Skin of body (tissue), 2 donors: Measurements from ENCODE around the gene TMEM97. TPM values are rescaled to one million over a fixed set of nuclear protein-coding genes. Genes with fewer than 3 reads are reported as not detected.
"Not testable (repeated sequence)": the region's sequence is repeated elsewhere in the genome, so short reads cannot be mapped to it uniquely, and the experiment has no call there.

Experiments
- DNase-seq: peaks from one replicate; lab custom pipeline; 2025; lab: John Stamatoyannopoulos, UW
- total RNA-seq: library from RNA; depleted of rRNA; stranded (reverse); fragments of >200 nt; gene quantifications from one replicate; pipeline ENCODE4 v1.2.3, GENCODE V29; 2014

The TMEM97 gene
- total RNA-seq, 1 donor from 2014 or later, result 24.3 TPM

DNA sequence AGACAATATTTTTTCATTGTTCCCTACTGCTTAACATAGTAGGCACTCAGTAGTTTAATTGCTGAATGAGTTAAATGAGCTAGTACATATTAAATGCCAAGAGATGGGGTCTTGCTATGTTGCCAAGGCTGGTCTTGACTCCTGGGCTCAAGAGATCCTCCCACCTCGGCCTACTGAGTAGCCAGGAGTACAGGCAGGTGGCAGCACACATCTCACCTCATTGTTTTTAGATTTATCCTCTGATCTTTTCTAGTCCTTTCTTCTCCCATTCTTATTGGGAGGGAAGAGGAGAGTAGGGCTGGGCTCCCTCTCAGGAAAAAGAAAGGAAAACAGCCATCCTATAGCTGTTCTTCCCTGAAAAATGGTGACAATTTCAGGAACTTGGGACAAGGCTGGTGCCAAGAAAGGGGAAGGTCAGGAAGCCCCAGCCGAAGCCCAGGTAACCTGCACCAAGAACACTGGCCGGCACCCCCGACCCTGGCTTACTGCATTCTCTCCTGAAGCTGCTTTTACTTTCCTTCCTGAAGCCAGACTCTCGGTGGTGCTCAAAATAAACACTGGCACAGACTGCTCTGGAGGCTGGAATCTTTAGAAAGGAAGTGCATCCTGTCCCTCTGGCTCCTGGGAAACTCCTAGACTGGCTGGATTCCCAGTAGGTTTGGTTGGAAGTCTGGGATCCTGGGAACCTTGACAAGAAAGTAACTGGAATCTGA, 19.2 kb downstream of the TMEM97 start:
- no peak for DNase-seq

DNA sequence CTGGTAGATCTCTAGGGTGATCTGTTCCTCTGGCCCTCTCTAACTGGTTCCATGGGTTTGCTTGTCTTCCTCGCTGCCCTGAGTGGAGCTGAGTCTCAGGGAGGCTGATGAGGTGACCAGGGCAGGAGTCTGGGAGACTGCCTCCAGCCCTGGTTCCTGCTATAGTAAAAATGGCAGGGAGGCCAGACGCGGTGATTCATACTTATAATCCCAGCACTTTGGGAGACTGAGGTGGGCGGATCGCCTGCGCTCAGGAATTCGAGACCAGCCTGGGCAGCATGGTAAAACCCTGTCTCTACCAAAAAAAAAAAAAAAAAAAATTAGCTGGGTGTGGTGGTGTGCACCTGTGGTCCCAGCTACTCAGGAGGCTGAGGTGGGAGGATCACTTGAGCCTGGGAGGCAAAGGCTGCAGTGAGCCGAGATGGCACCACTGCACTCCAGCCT, 19.8 kb downstream of the TMEM97 start:
- DNase-seq, result not testable (repeated sequence)

DNA sequence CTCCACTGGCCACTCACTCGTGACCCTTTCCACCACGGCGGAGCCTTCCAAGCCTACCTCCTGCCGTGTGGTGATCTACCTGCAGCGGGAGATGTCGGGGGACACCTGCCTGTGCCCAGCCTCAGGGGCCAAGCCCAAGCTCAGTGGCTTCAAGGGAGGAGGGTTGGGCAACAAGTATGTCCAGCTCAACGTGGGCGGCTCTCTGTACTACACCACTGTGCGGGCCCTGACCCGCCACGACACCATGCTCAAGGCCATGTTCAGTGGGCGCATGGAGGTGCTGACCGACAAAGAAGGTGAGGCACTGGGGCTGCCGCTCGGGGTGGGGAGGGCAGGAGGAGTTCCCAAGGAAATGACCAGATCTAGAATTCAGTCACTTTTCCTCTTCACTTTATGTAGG, 20.4 kb downstream of the TMEM97 start:
- DNase-seq, result no peak

DNA sequence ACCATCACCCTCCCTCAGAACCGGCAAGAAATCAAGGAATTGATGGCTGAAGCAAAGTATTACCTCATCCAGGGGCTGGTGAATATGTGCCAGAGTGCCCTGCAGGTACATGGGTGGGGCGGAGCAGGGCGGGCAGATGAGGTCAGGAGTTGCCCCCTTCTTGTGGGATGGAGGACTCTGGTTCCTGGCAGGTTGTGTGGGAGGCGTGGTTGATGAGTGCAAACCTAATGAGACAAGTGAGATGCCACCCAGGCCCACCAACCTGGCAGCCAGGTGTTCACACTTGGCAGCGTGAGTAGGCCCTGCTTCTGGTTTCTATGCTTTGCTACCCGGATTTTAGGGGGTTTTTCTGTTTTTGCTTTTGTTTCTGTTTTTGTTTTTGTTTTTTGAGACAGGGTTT, 21.4 kb downstream of the TMEM97 start:
- no peak for DNase-seq

DNA sequence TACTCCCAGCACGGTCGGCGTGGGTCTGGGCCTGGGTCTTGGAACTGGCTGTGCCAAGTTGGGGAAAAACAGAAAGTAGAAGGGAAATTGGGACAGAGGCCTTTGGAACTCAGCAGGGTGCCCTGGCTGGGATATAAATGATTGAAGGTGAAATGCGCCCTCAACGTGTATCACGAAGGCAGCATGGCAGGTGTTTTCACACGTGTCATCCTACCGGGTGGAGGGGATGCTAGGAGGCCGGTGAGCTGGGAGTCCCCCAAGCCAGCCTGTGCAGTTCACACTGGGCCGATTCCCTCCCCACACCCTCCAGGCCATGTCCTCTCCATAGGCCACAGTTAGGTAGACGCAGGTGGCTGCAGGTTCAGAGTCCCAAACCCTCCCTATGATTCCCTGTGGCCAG, 22.5 kb downstream of the TMEM97 start:
- no peak for DNase-seq

DNA sequence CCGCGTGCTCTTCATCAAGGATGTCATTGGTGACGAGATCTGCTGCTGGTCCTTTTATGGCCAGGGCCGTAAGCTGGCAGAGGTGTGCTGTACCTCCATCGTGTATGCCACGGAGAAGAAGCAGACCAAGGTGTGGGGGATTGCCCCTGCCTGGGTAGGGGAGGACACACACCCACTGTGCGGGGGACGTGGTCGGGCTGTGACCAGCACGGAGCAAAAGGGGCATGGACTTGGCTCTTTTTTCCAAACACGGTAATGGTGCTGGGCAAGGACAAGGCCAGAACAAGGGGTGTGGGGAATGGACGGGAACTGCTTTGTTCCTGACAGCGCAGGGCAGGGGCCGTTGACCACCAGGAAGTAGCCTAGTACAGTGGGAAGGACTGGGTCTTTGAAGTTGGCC, 23.3 kb downstream of the TMEM97 start:
- no peak for DNase-seq

DNA sequence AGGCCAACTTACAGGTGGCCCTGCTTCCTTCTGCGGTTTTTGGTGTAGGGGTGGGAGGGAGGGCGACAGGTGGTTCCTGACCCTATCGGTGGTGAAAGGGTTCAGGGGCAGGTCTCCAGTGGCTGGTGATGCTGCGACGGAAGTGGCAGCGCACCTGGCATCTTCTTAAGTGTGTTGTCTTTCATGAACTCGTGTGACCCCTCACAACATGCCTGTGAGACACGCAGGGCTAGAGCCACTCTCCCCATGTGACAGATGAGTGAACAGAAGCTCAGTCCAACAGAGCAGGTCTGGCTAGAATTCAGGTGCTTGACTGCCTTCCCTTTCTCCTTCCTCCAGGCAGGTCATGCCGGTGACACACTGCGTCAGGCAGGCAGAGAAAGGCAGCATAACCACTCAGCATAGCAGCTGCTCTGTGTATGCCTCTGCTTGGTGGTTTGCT, 24.5 kb downstream of the TMEM97 start:
- DNase-seq, result no peak

DNA sequence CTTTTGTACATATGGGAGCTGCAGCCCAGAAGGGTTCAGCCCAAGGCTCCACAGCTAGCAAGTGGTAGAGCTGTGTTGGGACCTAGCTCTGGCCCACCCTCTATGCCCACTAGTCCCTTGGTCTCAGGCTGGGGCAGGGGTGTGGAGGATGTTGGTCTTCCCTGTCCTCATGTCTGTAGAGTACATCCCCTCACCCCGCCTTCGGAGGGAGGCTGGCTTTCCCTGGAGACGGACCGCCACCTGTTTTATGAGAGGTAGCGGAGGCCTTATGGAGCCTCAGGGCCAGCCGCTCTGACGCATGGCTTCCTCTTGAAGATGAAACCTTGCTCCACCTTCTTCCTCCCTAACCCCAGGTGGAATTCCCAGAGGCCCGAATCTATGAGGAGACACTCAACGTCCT, 25.0 kb downstream of the TMEM97 start:
- DNase-seq, result no peak

DNA sequence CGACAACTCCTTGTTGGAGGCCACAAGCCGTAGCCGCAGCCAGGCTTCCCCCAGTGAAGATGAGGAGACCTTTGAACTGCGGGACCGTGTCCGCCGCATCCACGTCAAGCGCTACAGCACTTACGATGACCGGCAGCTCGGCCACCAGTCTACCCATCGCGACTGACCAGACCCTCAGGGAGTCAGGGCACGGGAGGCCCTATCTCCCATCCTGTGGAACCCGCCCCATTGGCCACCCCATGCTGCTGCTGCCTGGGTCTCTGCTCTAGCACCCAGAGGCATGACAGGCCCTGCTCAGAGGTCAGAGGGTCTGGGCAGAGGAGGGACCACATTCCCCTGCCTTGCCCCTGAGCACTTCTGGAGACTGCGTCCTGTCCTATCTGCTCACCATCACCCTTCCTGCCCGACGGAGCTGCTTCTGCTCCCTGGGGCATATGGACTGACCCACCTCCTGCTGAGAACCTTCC, 25.5 kb downstream of the TMEM97 start:
- no peak for DNase-seq

DNA sequence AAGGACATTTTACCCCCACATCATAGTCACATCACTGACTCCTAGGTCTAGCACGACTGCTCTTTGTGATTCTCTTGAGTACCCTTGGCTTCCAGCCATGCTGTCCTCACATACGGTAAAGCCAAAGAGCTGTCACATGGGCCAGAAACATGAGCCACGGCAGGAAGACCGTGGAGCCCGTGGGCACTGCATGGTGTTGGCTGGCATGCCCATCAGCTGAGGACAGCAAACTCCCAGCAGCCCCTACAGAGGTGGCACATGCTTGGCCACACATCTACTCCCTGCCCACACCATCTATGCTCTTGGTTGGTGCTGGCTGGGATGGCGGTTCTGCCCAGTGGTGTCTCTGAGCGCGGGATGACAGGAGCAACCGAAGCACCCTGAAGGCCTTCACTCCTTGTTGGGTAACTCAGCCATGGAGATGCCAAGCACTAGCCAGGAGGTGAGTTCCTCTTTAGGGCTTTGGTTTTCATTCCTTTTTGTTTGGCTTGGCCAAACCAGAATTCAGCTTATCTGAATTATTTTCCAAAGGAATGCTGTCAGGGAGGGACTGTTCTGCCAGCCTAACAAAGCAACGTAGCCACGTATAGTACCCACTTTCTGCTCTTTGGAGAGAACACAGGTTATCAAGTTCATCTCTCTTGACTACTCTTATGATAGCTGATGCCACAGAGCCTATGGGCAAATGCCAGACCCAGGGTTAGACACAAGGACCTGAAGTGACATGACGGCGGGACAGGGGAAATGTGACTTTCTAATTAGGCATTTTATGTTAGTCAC, 26.6 kb downstream of the TMEM97 start:
- DNase-seq, result no peak

DNA sequence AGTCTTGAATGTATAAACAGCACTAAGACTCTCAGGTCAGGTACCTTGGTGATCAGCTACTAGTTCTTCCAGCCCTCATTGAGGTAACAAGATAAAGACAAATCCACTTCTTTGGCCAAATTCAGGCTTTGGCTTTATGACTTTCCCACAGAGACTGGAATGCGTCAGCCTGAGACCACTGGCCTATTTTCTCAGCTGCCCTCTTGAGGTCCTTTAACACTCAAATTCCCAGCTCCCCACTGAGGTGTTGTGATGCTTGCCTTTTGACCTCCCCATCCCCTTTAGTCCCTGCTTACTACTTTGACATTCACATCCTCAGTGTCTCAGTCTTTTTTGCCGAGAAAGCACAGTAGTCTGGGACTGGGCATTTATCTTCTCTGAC, 27.2 kb downstream of the TMEM97 start:
- no peak for DNase-seq

DNA sequence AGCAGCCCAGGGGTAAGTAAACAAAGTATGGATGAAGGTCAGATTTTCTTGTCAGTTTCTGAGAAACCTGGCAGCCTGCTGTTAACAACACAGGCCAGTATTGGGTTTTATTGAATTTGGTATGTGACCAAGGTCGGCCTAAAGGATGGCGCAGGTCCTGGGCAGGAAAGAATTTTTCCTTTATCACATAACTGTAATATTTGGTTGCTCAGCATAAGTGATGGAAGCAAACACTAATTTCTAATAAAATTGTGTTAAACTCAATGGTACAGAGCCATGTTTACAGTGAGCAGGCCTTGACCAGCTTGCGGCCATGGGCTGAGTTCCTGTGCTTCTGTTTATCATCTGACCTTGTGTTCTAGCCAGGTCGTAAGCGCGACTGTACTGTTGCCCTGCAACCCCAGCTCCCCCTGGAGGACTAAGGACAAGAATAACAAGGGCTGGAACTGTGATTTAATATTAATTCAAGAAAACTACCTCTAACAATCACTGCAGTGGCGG, 27.8 kb downstream of the TMEM97 start:
- DNase-seq, result no peak

DNA sequence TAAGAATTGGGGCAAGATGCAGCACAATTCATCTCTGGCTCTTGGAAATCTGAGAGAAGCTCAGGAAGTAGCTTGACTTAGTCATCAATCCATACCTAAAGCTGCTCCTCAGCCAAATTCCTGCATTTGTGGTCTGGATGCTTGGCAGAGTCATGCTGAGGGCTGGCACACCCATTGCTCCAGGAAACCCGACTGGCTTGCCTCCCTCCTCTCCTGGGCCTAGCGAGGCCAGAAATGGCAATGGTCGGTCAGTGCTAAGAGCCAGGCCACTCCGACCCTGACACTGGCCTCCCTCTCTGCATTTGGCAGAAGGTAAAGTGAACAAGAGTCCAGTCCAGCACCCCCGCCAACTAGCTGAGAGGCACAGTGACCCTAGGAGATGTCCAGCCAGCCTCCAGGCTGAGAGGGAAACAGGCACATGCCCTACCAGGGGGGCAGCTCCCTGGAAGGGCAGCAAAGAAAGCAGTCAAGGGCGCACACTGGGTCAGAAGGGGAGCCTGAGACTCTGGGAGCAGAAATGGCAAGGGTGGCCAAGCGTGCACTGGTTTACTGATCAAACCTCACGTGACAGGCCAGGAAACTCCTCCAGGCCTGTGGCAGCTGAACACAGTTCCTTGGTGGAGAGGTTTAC, 28.4 kb downstream of the TMEM97 start:
- no peak for DNase-seq

DNA sequence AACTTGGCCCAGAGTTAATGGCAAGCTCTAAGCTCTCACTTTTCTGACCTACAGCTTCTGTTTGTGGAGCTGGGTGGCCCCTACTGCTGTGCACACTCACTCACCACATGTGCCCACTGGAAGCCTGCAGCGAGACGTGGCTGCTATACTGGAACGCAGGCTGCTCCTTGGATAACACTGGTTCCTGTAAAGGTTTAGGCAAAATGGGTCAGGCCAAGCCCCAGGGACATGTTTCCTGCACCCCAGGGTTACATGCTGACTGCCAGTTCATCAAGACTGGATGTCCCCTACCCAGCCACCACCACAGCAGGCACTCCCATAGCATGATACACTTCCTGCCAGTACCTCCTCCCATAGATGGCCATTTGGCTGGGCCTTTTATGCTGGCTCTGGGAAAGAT, 30.0 kb downstream of the TMEM97 start:
- DNase-seq, result no peak

DNA sequence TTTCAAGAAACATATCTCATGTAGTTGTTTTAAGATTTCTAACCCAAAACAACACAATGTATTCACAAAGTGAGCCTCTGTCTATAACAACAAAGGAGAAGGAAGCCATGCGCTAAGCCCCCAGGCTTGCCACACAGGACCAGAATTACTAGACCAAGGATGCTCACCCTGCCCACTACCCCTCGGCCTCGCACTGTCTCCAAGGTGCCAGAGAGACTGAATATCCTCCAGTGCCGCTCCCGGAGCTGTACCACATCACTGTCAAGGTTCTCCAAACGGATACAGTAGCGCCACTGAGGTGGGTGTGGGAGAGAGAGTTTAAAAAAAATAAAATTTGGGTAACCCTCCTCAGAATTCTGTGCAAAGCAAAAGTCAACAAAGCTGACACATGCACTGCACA, 31.3 kb downstream of the TMEM97 start:
- no peak for DNase-seq

DNA sequence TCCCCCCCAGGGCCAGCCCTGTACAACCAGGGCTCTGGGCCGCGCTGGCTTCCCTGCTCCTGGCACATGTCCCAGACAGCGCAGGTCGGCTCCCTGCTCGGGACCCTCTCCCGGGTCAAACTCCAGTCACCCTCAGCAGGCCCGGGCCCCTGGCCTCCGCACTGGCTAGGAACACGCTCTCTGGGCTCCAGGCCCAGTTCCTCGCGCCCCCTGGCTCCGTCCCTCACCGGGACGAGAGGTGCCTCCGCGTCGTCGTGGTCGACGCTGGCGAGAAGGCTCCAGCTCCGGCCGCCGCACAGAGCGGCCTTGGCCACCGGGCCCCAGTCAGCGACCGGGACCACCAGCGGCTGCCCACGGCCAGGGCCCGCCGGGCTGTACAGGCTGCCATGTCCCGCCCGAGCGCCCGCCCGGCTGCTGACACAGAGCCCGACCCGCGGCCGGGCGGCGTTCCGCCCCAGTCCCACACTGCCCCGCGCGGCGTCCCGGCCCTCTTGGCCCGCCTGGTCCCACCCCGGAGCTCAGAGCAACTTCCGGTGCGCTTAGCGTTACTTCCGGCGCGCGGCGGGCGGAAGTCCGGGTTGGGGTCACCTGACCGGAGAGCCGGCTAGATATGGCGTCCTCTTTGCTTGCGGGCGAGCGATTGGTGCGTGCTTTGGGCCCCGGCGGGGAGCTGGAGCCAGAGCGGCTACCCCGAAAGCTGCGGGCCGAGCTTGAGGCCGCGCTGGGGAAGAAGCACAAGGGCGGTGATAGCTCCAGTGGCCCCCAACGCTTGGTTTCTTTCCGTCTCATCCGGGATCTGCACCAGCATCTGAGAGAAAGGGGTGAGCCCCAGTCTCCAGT, 38.3 kb downstream of the TMEM97 start, which contains the start of gene POLDIP2:
TSS of gene POLDIP2 (minus strand) at position 467 of the 840 bp plus-strand sequence. CDS start at position 388, 79 bp downstream.
- DNase-seq, result peak; percentile 92

DNA sequence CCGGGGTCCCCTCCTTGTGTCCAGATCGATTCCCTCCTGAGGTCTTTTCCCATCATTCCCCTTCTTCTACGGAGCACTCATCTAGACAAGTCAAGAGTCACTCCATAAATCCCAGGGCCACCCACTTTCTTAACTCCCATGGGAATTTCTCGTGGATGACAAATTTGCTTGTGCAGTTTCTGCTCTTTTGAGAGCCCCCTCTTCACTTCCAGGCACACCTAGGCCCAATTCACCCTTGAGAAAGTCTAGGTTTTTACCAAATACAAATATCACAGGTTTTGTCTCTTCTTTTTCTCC, 38.8 kb downstream of the TMEM97 start:
- DNase-seq, result no peak

DNA sequence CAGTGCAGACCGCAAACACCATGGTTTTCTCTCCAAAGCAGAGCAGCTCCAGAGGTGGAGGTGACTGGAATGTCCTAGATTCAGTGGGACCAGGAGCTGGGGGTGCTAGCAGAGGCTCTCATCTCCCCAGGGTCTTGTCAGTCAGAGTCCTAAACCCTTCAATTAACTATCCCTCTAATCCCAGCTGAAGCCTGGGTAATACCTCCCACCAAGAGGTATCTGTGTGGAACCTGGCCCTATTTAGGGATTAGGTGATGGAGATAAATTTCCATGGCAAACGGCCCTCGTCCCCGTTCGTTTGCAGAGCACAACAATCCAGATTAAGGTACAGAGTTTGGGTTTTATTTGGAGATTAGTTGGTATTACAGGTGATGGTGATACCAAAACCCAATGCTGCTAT, 44.2 kb downstream of the TMEM97 start:
- DNase-seq, result no peak

DNA sequence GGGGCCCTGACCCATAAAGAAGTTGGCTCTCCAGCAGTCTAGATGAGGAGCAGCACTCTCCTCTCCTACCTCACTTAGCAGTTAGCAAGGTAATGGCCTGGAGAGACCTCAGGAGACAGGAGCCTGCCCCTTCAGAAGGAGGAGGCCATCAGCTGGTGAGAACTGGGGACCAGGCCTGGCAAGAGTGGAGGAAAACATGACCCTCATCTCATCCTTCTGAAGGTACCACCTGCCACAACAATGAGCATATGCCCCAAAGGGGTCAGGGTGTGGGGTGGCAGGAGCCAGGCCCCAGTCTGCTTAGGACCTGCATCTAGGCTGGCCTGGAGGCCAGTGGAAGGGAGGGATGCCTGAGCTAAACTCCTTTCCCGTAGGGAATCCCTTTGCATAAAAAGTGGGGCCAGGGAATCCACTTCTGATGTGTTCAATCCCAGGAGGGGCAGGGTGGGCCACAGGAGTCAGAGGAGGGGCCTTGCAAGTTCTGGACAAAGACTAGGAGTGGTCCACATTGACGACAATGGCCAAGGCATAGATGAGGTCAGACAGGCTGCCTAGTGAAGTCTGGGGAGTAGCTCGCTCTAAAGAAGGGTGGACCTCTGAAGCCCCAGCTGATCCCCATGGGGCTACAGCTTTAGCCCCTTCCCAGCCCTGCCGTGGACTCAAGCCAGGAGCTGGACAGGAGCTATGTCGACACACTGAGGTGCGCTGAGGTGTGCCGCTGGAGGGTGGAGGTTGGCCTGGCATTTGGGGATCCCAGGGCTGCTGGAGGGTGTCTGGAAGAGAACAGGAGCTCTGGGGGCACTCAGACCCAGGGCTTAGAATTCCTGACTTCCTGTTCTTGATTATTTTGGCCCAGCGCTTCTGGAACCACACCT, 45.0 kb downstream of the TMEM97 start:
- no peak for DNase-seq

DNA sequence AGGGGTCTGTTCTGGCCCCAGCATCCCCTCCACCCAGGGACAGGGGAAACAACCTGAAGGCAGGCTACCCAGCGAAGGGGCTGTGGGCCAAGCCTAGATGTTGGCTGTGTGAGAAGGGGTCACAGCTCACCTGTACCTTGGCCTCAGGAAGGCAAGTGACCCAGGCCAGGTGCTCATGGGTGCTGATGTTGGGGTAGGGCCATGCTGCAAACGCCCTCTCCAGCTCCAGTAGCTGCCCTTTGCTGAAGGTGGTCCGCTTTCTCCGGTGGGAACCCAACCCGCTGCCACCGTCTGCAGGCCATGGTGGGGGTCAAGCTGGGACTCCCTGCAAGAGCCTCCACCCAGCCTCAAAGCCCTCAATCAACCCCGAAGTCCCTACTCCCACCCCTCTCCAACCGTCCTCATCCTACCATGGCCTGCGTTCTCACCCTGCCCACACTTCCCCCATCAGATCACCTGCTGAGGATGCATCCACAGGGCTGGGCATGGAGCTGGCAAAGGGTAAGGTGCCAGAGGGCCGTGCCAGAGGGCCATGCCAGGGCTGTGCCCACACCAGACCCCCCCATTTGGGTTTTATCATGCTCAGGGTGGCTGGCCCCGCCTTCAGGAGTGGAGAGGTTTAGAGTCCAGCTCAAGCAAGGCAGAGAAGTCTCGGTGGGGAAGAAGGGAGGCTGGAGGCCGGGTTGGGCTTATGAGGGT, 45.8 kb downstream of the TMEM97 start, which contains the start of gene SEBOX:
TSS of gene SEBOX (minus strand) at position 535 of the 699 bp plus-strand sequence. CDS start at position 487, 48 bp downstream.
- DNase-seq, result no peak
